ENCODE data around the gene COIL.

DNA sequence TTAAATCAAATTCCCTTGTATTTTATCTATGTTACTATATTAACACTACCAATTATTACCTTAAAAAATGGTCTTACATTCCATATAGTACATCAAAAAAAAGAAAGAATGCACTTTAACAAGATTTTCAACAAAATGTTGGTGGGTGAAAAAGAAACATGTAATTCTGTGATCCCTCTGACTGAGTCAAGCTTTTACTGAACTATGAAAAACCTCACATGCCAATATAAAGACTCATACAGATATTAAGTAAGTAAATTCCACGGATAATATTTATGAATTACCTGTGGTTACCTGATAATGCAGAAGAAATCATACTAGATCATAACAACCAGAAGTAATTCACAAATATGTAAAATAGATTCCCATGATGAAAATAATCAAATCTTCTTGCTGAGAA is 12.4 kb downstream of the COIL start:
- TF ChIP-seq POLR2AphosphoS5 (IDR thresholded peaks at IDR 0.05; ENCODE audit: low read depth, low read length) (no peak), TAF1 (IDR thresholded peaks at IDR 0.05; ENCODE audit: borderline replicate concordance, low read depth, low read length) (no peak)
